ENCODE results near the gene ATP6V0C.
"Not testable (repeated sequence)": the region's sequence is repeated elsewhere in the genome, so short reads cannot be mapped to it uniquely, and the experiment has no call there.

DNA sequence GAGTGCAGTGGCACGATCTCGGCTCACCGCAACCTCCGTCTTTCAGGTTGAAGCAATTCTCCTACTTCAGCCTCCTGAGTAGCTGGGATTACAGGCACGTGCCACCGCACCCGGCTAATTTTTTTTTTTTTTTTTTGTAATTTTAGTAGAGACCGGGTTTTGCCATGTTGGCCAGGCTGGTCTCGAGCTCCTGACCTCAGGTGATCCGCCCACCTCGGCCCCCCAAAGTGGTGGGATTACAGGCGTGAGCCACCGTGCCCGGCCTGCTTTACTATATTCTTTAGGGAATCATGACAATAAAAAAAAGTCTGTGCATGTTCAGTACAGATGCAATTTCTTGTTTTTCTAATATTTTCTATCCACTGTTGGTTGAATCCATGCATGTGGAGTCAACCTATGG, 30.0 kb downstream of the ATP6V0C start:
- not testable (repeated sequence) for TF ChIP-seq EZH2phosphoT487 (IDR thresholded peaks at IDR 0.05; ENCODE audit: borderline replicate concordance)
- TF ChIP-seq, protein P1, sequence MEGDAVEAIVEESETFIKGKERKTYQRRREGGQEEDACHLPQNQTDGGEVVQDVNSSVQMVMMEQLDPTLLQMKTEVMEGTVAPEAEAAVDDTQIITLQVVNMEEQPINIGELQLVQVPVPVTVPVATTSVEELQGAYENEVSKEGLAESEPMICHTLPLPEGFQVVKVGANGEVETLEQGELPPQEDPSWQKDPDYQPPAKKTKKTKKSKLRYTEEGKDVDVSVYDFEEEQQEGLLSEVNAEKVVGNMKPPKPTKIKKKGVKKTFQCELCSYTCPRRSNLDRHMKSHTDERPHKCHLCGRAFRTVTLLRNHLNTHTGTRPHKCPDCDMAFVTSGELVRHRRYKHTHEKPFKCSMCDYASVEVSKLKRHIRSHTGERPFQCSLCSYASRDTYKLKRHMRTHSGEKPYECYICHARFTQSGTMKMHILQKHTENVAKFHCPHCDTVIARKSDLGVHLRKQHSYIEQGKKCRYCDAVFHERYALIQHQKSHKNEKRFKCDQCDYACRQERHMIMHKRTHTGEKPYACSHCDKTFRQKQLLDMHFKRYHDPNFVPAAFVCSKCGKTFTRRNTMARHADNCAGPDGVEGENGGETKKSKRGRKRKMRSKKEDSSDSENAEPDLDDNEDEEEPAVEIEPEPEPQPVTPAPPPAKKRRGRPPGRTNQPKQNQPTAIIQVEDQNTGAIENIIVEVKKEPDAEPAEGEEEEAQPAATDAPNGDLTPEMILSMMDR (conservative IDR thresholded peaks at IDR 0.05; ENCODE audit: low read length): not testable (repeated sequence)
